Activated CD4-positive, alpha-beta T cell treated with anti-CD3 and anti-CD28 coated beads, Interleukin-2, amount 50 U/mL, for 48 hours (primary cell): ENCODE data around the gene TGIF2LX.
"Not testable (repeated sequence)": the region's sequence is repeated elsewhere in the genome, so short reads cannot be mapped to it uniquely, and the experiment has no call there.

Experiments
- DNase-seq, 2 experiments: peaks; one replicate each; pipeline ENCODE4 v3.0.0-alpha.2; 2020

Gene TGIF2LX

DNA sequence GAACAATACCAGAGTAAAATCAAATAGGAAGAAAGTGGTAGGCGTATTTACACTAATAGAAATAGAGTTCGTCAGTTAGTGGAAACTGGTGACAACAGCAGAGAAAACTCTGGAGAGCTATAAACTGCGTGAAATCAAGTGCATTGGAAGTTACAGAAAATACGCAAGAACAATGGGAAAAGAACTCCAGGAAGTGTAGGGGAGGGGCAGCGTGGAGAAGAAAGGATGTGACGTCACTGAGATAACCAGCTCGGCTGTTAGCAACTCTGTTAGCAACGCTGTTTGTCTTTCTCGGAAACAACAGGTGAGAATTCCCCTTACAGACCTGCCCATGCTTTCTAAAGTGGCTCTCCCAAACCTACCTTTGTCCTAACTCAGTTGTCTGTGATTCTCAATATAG lies at the start of gene TGIF2LX:
Gene TGIF2LX (plus strand): TSS at position 244 of the 400 bp plus-strand sequence. CDS start 178 bp downstream, outside the sequence.
- DNase-seq: not testable (repeated sequence)

DNA sequence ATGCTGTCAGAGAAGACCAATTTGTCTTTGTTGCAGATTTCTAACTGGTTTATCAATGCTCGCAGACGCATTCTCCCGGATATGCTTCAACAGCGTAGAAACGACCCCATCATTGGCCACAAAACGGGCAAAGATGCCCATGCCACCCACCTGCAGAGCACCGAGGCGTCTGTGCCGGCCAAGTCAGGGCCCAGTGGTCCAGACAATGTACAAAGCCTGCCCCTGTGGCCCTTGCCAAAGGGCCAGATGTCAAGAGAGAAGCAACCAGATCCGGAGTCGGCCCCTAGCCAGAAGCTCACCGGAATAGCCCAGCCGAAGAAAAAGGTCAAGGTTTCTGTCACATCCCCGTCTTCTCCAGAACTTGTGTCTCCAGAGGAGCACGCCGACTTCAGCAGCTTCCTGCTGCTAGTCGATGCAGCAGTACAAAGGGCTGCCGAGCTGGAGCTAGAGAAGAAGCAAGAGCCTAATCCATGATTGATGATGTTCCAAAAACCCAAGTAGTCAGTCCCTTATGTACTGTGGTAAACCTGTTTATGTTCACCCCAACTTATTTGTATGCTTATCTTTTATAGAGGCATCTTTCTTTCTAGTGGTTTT lies 728 bp downstream of the TGIF2LX start:
- not testable (repeated sequence) for DNase-seq

DNA sequence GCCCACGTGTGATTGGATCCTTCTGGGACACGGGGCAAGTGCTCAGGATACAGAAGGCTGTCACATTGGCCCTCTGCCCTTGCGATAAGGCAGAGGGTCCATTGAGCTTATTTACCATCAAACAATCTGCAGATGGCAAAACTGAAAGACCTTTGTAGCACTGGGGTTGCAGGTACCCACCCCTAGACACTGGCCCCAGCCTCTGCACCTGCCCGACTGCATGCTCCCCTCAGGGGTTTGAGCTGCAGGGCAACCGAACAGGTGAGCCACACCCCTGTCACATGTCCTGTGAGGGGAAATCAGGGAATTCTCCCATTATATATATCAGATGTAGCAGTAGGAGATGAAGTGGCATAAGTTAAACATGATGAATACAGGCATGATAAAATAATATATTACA lies 21.4 kb downstream of the TGIF2LX start:
- not testable (repeated sequence) for DNase-seq

DNA sequence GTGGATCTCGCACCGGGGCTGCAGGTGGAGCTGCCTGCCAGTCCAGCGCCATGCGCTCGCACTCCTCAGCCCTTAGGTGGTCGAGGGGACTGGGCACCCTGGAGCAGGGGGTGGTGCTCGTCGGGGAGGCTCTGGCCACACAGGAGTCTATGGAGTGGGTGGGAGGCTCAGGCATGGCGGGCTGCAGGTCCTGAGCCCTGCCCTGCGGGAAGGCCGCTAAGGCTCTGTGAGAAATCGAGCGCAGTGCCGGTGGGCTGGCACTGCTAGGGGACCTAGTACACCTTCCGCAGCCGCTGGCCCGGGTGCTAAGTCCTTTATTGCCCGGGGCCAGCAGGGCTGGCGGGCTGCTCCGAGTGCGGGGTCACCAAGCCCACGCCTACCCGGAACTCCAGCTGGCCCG lies 43.9 kb downstream of the TGIF2LX start:
- not testable (repeated sequence) for DNase-seq
